CD4-positive, alpha-beta T cell treated with Interleukin-15 for 1 hour (primary cell): ENCODE measurements around the gene ZBTB45.
"Not testable (repeated sequence)": the region's sequence is repeated elsewhere in the genome, so short reads cannot be mapped to it uniquely, and the experiment has no call there.

Experiments used
- DNase-seq: peaks from one replicate; pipeline ENCODE4 v3.0.0-alpha.2; 2020

ZBTB45 gene

GRCh38 chr19:58554494-58555368, 35.1 kb upstream of the ZBTB45 start, which contains the start of gene CHMP2A:
Gene CHMP2A, minus strand, starts transcription at chr19:58555105. Its CDS starts 893 bp downstream, at chr19:58554212.
- DNase-seq: peak; percentile 98

GRCh38 chr19:58553799-58554493, 34.3 kb upstream of the ZBTB45 start:
- DNase-seq: no peak

GRCh38 chr19:58552655-58553054, 33.0 kb upstream of the ZBTB45 start:
- no peak for DNase-seq

- no peak for DNase-seq
Observed at GRCh38 chr19:58551577-58552471, 32.2 kb upstream of the ZBTB45 start.

GRCh38 chr19:58551123-58551497, 31.5 kb upstream of the ZBTB45 start:
- no peak for DNase-seq

- DNase-seq: no peak
Observed at GRCh38 chr19:58550362-58551122, 30.9 kb upstream of the ZBTB45 start.

GRCh38 chr19:58549664-58550361, 30.2 kb upstream of the ZBTB45 start:
- no peak for DNase-seq

GRCh38 chr19:58548859-58549663, 29.5 kb upstream of the ZBTB45 start:
- no peak for DNase-seq

- DNase-seq: no peak
Observed at GRCh38 chr19:58547323-58548312, 28.0 kb upstream of the ZBTB45 start.

GRCh38 chr19:58546019-58546530, 26.5 kb upstream of the ZBTB45 start:
- no peak for DNase-seq

- DNase-seq: no peak
Observed at GRCh38 chr19:58545286-58546018, 25.8 kb upstream of the ZBTB45 start.

- no peak for DNase-seq
Observed at GRCh38 chr19:58544591-58545285, 25.1 kb upstream of the ZBTB45 start.

- DNase-seq: peak; percentile 100
Observed at GRCh38 chr19:58543826-58544590, 24.4 kb upstream of the ZBTB45 start, which contains the start of gene TRIM28. Gene TRIM28, plus strand, starts transcription at chr19:58544064. Its CDS starts 694 bp downstream, at chr19:58544758.

GRCh38 chr19:58542641-58543372, 23.2 kb upstream of the ZBTB45 start:
- DNase-seq: not testable (repeated sequence)

GRCh38 chr19:58539169-58539559, 19.6 kb upstream of the ZBTB45 start:
- DNase-seq: not testable (repeated sequence)
